Erythroblast (primary cell): ENCODE data around the gene VMO1.

Experiments
- DNase-seq, 2 experiments: peaks; one replicate each; lab custom pipeline; 2025; lab: John Stamatoyannopoulos, UW
- GATA1 ChIP-seq: IDR thresholded peaks from 2 replicates; pipeline ENCODE4 v1.6.1; 2011; ENCODE audit warnings: low read depth, mild to moderate bottlenecking, control low read depth, low read length, moderate library complexity
- POLR2A ChIP-seq: IDR thresholded peaks from 2 replicates; pipeline ENCODE4 v1.6.1; 2011; ENCODE audit warnings: mild to moderate bottlenecking, low read length

The VMO1 gene

GRCh38 chr17:4810696-4811290 is 24.6 kb upstream of the VMO1 start:
- DNase-seq: no peak
- TF ChIP-seq GATA1 (no peak), POLR2A (no peak)

DNA sequence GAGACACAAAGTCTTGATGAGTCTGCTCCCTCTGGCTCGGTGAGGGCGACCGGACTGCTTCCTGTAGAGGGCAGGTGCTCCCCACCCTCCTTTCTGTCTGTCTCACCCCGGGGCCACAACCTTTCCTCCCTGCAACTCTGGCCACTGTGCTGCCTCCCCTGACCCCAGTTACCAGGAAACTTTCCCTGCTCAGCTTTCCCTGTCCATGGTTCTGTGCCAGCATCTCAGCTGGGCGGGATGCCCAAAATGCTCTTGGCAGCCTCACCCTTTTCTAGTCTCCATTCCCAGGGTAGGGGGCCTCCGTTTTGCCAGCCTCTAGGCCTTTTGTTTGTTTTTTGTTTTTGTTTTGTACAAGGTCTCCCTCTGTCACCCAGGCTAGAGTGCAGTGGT is 22.2 kb upstream of the VMO1 start:
- TF ChIP-seq POLR2A (no peak), GATA1 (no peak)

GRCh38 chr17:4807605-4808377 is 21.6 kb upstream of the VMO1 start:
- DNase-seq: no peak
- no peak for TF ChIP-seq GATA1
- TF ChIP-seq POLR2A: no peak

More for the DNA sequence above, 22.2 kb upstream of the VMO1 start:
- no peak for DNase-seq

- peak; percentile 81 to 86 for DNase-seq
These were observed 20.8 kb upstream of the VMO1 start, which contains the start of gene PLD2 for GRCh38 chr17:4806777-4807604. TSS of gene PLD2 (plus strand) at chr17:4807152. CDS start at chr17:4807773, 621 bp downstream.

DNA sequence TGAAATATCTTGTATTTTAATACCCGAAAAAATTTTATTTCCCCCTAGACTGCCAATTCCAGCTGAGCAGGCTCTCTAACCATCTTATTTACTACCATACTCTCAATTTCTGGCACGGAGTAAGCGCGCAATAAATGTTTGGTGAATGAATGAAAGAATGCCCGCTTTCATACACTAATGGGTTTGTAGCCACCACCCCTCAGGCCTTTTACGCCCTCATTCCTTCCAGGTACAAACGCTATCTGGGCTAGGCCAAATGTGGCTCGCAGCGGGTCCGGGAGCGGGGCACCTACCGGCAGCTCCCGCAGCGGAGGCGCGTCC is 20.3 kb upstream of the VMO1 start:
- no peak for DNase-seq
- TF ChIP-seq POLR2A: no peak
- TF ChIP-seq GATA1: no peak

More at GRCh38 chr17:4806777-4807604, 20.8 kb upstream of the VMO1 start, which contains the start of gene PLD2:
- no peak for TF ChIP-seq POLR2A
- TF ChIP-seq GATA1: no peak

- DNase-seq: no peak
These were observed 16.1 kb upstream of the VMO1 start, which contains the start of gene C17orf114 for GRCh38 chr17:4802228-4802627. TSS of gene C17orf114 (minus strand) at chr17:4802328.

GRCh38 chr17:4800462-4801196 is 14.5 kb upstream of the VMO1 start:
- no peak for DNase-seq
- TF ChIP-seq GATA1 (no peak), POLR2A (no peak)

More at GRCh38 chr17:4802228-4802627, 16.1 kb upstream of the VMO1 start, which contains the start of gene C17orf114:
- TF ChIP-seq GATA1 (no peak), POLR2A (no peak)

DNA sequence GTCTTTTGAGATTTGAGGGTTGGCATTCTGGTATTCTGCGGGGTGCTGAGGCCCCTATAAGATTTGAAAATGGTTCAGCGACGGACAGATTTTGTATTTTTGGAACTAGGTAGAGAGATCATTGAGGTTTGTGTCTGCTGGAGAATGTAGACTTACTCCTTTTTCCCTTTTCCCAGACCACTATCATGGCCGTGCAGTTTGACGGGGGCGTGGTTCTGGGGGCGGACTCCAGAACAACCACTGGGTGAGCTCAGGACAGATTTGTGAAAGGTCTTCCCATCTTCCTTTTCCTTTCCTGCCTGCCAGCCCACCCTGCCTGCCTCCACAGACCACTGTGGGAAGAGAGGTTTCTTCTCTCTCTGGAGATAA is 10.4 kb upstream of the VMO1 start:
- peak; percentile 58 to 62 for DNase-seq
- TF ChIP-seq GATA1: no peak
- TF ChIP-seq POLR2A: no peak

DNA sequence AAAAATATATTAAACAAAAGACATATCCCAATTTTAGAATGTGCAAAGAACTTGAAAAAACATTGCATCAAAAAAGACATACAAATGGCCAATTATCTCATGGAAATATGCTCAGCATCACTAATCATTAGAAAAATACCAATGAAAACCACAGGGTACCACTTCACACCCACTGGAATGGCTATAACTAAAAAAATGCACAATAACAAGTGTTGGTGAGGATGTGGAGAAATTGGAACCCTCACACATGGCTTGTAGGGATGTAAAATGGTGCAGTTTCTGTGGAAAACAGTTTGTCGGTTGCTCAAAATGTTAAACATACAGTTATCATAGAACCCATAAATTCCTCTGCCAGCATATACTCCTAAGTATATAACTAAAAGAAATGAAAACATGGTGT is 9.0 kb upstream of the VMO1 start:
- TF ChIP-seq GATA1: no peak

GRCh38 chr17:4790705-4791088 is 4.5 kb upstream of the VMO1 start:
- DNase-seq: no peak
- TF ChIP-seq GATA1: no peak
- no peak for TF ChIP-seq POLR2A

More for the DNA sequence above, 9.0 kb upstream of the VMO1 start:
- no peak for DNase-seq

DNA sequence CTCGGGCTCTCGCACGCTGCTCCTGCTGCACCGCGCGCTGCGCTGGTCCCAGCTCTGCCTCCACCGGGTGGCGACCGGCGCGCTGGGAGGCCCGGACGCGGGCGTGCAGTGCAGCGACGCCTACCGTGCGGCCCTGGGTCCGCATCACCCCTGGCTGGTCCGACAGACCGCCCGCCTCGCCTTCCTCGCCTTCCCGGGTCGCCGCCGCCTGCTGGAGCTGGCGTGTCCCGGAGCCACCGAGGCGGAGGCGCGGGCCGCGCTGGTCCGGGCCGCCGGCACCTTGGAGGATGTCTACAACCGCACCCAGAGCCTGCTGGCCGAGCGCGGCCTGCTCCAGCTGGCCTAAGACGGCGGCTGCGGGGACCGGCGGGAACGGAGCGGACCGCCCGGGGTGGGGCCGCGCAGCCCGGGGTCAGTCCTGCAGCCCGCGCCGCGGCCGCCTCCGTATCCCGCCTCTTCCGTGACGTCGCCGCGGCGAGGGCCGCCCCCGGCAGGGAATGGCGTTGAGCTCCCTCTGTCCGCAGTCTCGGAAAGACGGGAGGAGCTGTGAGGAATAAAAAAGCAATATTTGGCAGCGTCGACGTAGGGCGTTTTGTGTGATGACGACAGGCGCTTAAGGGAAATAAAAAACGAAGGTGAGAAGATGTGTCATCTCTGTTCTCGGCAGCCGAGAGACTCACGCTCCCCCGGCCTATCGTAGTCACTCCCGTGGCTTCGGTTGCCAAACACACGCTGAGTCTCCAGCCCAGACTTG is 4.0 kb upstream of the VMO1 start:
- peak; percentile 88 to 93 for DNase-seq
- TF ChIP-seq GATA1 (no peak), POLR2A (peak; percentile 70)

GRCh38 chr17:4789701-4789950 is 3.5 kb upstream of the VMO1 start:
- TF ChIP-seq POLR2A: no peak
- no peak for TF ChIP-seq GATA1
- no peak for DNase-seq
